Colonic mucosa (tissue), 4 donors: ENCODE measurements around the gene TIGD4. TPM values are rescaled to one million over a fixed set of nuclear protein-coding genes. Genes with fewer than 3 reads are reported as not detected.

Experiments
- DNase-seq: peaks from one replicate; pipeline ENCODE4 v3.0.0-alpha.2; 2020
- H3K27ac ChIP-seq: fragments of 200-600 bp; one replicate; pipeline ENCODE4 v1.8.0; 2021
- H3K27me3 ChIP-seq: fragments of 200-600 bp; one replicate; pipeline ENCODE4 v1.8.0; 2021
- H3K36me3 ChIP-seq: fragments of 200-600 bp; one replicate; pipeline ENCODE4 v1.8.0; 2021
- H3K4me1 ChIP-seq: fragments of 200-600 bp; one replicate; pipeline ENCODE4 v1.8.0; 2021; ENCODE audit warnings: mild to moderate bottlenecking
- H3K4me3 ChIP-seq: fragments of 200-600 bp; one replicate; pipeline ENCODE4 v1.8.0; 2021
- H3K9ac ChIP-seq, 2 donors: one replicate each; pipeline ENCODE4 v1.7.0; 2013; ENCODE audit warnings: control low read depth in 2 of 2, low read depth in 2 of 2, low read length in 2 of 2
- H3K9me3 ChIP-seq: fragments of 200-600 bp; one replicate; pipeline ENCODE4 v1.8.0; 2021
- CTCF ChIP-seq: fragments of 200-600 bp; IDR thresholded peaks from one replicate; pipeline ENCODE4 v1.8.0; 2022; ENCODE audit warnings: antibody characterized with exemption, mild to moderate bottlenecking
- intact Hi-C: fragments of 100-400 bp; cut with DNase I; formaldehyde crosslinking; loops from one replicate; pipeline ENCODE4 v1.14.1; 2022
- total RNA-seq, 2 donors: library from RNA; stranded (reverse); fragmentation: NEBNext Ultra II Directional in 1 of 2; extraction: Animal tissue kit (Norgen Biotek cat#: 25700) in 1 of 2; gene quantifications; one replicate each; pipeline ENCODE4 v1.2.1, GENCODE V29; 2021
- donor health status: healthy.
- donor health status: DM: no; HTN: no; CAD: no.
- donor health status: DM: no; HTN: no; CAD: no.

The TIGD4 gene
- total RNA-seq, 2 donors from 2014 or later: 0.30 TPM; not detected in 1

- no peak for TF ChIP-seq CTCF
- Histone ChIP-seq H3K36me3 (no peaks in the 10 kb centered on the region), H3K27me3 (no peaks in the 10 kb centered on the region), H3K4me1 (no peaks in the 10 kb centered on the region), H3K9me3 (no peaks in the 10 kb centered on the region), H3K4me3 (no peak overlapping the region), H3K9ac (no peak overlapping the region), H3K27ac (no peak overlapping the region)
- DNase-seq: no peak
- intact Hi-C loops: no loop called here
Measured at GRCh38 chr4:152808670-152809069, 29.1 kb upstream of the TIGD4 start.

GRCh38 chr4:152807294-152807829 lies 27.8 kb upstream of the TIGD4 start:
- H3K9me3 ChIP-seq: no peaks in the 10 kb centered on the region
- no peak for DNase-seq
- TF ChIP-seq CTCF: no peak
- no peaks in the 10 kb centered on the region for H3K4me1 ChIP-seq
- H3K27me3 ChIP-seq: no peaks in the 10 kb centered on the region
- no peak overlapping the region for H3K27ac ChIP-seq
- H3K4me3 ChIP-seq: no peak overlapping the region
- H3K36me3 ChIP-seq: no peaks in the 10 kb centered on the region
- no peak overlapping the region for H3K9ac ChIP-seq
- intact Hi-C loops: no loop called here

GRCh38 chr4:152806501-152807125 lies 27.1 kb upstream of the TIGD4 start:
- Histone ChIP-seq H3K4me3 (no peak overlapping the region), H3K27ac (no peak overlapping the region), H3K9me3 (no peaks in the 10 kb centered on the region), H3K9ac (no peak overlapping the region), H3K36me3 (no peaks in the 10 kb centered on the region), H3K27me3 (no peaks in the 10 kb centered on the region), H3K4me1 (no peaks in the 10 kb centered on the region)
- TF ChIP-seq CTCF: no peak
- no peak for DNase-seq
- intact Hi-C loops: no loop called here

GRCh38 chr4:152805818-152806217 lies 26.3 kb upstream of the TIGD4 start:
- Histone ChIP-seq H3K27ac (no peak overlapping the region), H3K9ac (no peak overlapping the region), H3K9me3 (no peaks in the 10 kb centered on the region), H3K36me3 (no peaks in the 10 kb centered on the region), H3K27me3 (no peaks in the 10 kb centered on the region), H3K4me3 (no peak overlapping the region), H3K4me1 (no peaks in the 10 kb centered on the region)
- DNase-seq: no peak
- intact Hi-C loops: no loop called here
- no peak for TF ChIP-seq CTCF

- H3K4me3 ChIP-seq: no peak overlapping the region
- no peaks in the 10 kb centered on the region for H3K36me3 ChIP-seq
- H3K9ac ChIP-seq: no peak overlapping the region
- H3K27me3 ChIP-seq: no peaks in the 10 kb centered on the region
- intact Hi-C loops: no loop called here
- TF ChIP-seq CTCF: no peak
- no peaks in the 10 kb centered on the region for H3K9me3 ChIP-seq
- no peaks in the 10 kb centered on the region for H3K4me1 ChIP-seq
- H3K27ac ChIP-seq: no peak overlapping the region
- no peak for DNase-seq
Measured at GRCh38 chr4:152805071-152805650, 25.6 kb upstream of the TIGD4 start.
